K562 (cell line): Measurements from ENCODE around the gene CSNK1G2. TPM values are rescaled to one million over a fixed set of nuclear protein-coding genes. Genes with fewer than 3 reads are reported as not detected.

ENCODE experiments used
- BHLHE40 ChIP-seq: IDR thresholded peaks from 2 replicates; pipeline ENCODE4 v1.6.1; 2011; ENCODE audit warnings: low read length, improper control_type of control experiment
- CBFA2T2 ChIP-seq: fragments of 450-650 bp; conservative IDR thresholded peaks from 2 replicates; pipeline ENCODE4 v1.6.1; 2017; ENCODE audit warnings: mild to moderate bottlenecking
- IFI16 ChIP-seq: fragments of 250-450 bp; sonication (Bioruptor Pico); IDR thresholded peaks from 2 replicates; pipeline ENCODE4 v2.1.2; 2022; ENCODE audit warnings: mild to moderate bottlenecking, inconsistent platforms
- KLF13 ChIP-seq: fragments of 450-650 bp; IDR thresholded peaks from 2 replicates; pipeline ENCODE4 v1.6.1; 2016; ENCODE audit warnings: missing genetic modification characterization, low read depth, mild to moderate bottlenecking, missing compliant biosample characterization, moderate library complexity, borderline replicate concordance
- RFX1 ChIP-seq: fragments of 450-650 bp; IDR thresholded peaks from 2 replicates; pipeline ENCODE4 v1.6.1; 2016; ENCODE audit warnings: mild to moderate bottlenecking, moderate library complexity
- RFX7 ChIP-seq: fragments of 250-450 bp; sonication (Bioruptor Pico); IDR thresholded peaks from 2 replicates; pipeline ENCODE4 v1.5.1; 2021; ENCODE audit warnings: mild to moderate bottlenecking
- SETDB1 ChIP-seq: IDR thresholded peaks from one replicate; pipeline ENCODE4 v1.6.1; 2012; ENCODE audit warnings: low read length, control low read depth, inconsistent platforms
- TRIM24 ChIP-seq, 2 experiments: fragments of 450-650 bp; IDR thresholded peaks; 2 replicates each; pipeline ENCODE4 v1.6.1; 2016
- ZNF253 ChIP-seq: fragments of 250-450 bp; sonication (Bioruptor Pico); conservative IDR thresholded peaks from 2 replicates; pipeline ENCODE4 v1.6.1; 2021; ENCODE audit warnings: mild to moderate bottlenecking
- ZNF263 ChIP-seq: sonication (generic); formaldehyde crosslinking; IDR thresholded peaks from 2 replicates; pipeline ENCODE4 v1.8.0; 2022; ENCODE audit warnings: mild to moderate bottlenecking, missing genetic modification reagents, borderline replicate concordance
- ZNF282 ChIP-seq: sonication (generic); formaldehyde crosslinking; IDR thresholded peaks from 2 replicates; pipeline ENCODE4 v1.8.1; 2023; ENCODE audit warnings: missing genetic modification reagents
- ZNF644 ChIP-seq: fragments of 200-800 bp; sonication (Bioruptor generic); IDR thresholded peaks from 2 replicates; pipeline ENCODE4 v1.6.1; 2016; ENCODE audit warnings: low read depth, missing genetic modification characterization, missing compliant biosample characterization
- ZNF695 ChIP-seq: fragments of 450-650 bp; formaldehyde crosslinking; IDR thresholded peaks from 2 replicates; pipeline ENCODE4 v1.4.0; 2020; ENCODE audit warnings: mild to moderate bottlenecking, moderate library complexity
- ZSCAN29 ChIP-seq: fragments of 450-650 bp; IDR thresholded peaks from 2 replicates; pipeline ENCODE4 v1.6.1; 2017
- polyA plus RNA-seq, 8 experiments: library from polyadenylated mRNA; depleted of rRNA in 4 of 8; stranded (reverse) in 5 of 8; unstranded in 3 of 8; fragments of >200 nt; fragmentation: Nextera tagmentation in 2 of 8; fragmentation: Illumina TruSeq in 1 of 8; extraction: Ambion mirVana in 2 of 8; extraction: Trizol in 1 of 8; gene quantifications; 2 replicates each; pipeline versions ENCODE4 v1.2.1 to v1.2.3, GENCODE V29; 2011 to 2014; ENCODE audit warnings: inconsistent platforms in 1 of 8, missing spikeins in 1 of 8
- total RNA-seq, 7 experiments: library from RNA; depleted of rRNA in 6 of 7; stranded (reverse); fragments of >200 nt in 6 of 7; fragmentation: Illumina TruSeq in 2 of 7; extraction: Trizol in 2 of 7; gene quantifications; 2 replicates each; pipeline versions ENCODE4 v1.2.1 to v1.2.3, GENCODE V29; 2011 to 2021; ENCODE audit warnings: low replicate concordance in 1 of 7
- TF ChIP-seq, protein P1 (sequence below): sonication (generic); formaldehyde crosslinking; IDR thresholded peaks from 2 replicates; pipeline ENCODE4 v1.8.1; 2023; ENCODE audit warnings: mild to moderate bottlenecking, missing genetic modification reagents, moderate library complexity
- TF ChIP-seq, protein P2 (sequence below): sonication (generic); formaldehyde crosslinking; IDR thresholded peaks from 2 replicates; pipeline ENCODE4 v1.8.0; 2022; ENCODE audit warnings: mild to moderate bottlenecking, missing genetic modification reagents
- TF ChIP-seq, protein P3 (sequence below), 2 experiments: fragments of 250-450 bp in 1 of 2; fragments of 450-650 bp in 1 of 2; sonication (Bioruptor Pico) in 1 of 2; IDR thresholded peaks; 2 replicates each; pipeline versions ENCODE4 v1.6.1 to v1.8.0; 2016 to 2021; ENCODE audit warnings: mild to moderate bottlenecking in 2 of 2, moderate library complexity in 2 of 2, missing compliant biosample characterization in 1 of 2, missing genetic modification characterization in 1 of 2

CSNK1G2 gene
- total and polyA plus RNA-seq, 9 of the 15 experiments (the other 6 are each of a cell fraction or from before 2014, with no cell fraction given), result 0.48 to 119 (median 49.5) TPM

DNA sequence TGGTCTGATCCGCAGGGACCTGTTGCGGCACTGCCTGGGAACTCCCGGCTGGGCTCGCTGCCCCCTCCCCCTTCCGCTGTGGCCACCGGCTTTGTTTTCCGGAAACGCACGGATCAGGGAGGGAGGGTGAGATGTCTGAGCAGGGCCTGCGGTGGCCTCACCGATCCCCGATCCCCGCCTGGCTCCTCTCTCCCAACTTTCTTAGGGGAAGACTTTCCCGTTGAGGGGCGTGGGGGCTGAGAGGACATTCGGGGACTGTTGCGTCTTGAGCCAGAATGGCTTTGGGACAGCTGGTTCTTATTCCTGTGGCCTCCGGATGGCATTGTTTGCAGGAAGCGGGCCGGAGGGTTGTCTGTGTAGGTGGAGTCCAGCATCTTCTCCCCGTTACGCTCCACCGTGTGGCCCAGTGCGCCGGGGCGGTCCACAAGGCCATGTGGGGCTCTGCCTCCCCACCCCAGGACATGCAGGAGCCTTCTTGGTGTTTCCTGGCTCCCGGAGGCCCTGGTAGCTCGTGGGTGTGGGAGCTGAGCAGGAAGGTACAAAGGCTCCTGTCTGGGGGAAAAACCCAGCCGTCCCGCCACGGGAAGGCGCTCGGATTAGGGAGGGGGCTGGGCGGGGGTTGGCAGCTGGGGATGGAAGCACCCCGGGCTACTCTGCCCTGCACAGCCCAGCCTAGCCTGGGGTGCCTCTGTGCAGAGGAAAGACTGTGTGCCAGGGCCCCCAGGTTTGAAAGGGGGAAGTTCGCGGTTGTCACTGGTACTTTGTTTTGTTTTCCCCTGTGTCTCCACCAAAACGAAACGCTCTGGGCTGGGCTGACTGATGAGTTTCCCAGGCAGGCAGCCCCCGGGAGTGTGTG lies 1.3 kb downstream of the CSNK1G2 start (continued):
- no peak for TF ChIP-seq KLF13 (tag)
- 0 out of 2 replicates have a peak, but pooled peaks have one; percentile 17 for TF ChIP-seq ZSCAN29
- TF ChIP-seq, protein P1, sequence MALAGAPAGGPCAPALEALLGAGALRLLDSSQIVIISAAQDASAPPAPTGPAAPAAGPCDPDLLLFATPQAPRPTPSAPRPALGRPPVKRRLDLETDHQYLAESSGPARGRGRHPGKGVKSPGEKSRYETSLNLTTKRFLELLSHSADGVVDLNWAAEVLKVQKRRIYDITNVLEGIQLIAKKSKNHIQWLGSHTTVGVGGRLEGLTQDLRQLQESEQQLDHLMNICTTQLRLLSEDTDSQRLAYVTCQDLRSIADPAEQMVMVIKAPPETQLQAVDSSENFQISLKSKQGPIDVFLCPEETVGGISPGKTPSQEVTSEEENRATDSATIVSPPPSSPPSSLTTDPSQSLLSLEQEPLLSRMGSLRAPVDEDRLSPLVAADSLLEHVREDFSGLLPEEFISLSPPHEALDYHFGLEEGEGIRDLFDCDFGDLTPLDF, result no peak
- no peak for TF ChIP-seq RFX1
- no peak for TF ChIP-seq RFX7
- TF ChIP-seq, protein P2, sequence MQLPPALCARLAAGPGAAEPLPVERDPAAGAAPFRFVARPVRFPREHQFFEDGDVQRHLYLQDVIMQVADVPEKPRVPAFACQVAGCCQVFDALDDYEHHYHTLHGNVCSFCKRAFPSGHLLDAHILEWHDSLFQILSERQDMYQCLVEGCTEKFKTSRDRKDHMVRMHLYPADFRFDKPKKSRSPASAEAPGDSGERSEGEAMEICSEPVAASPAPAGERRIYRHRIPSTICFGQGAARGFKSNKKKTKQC (CRISPR knock-in tag), result no peak
- TF ChIP-seq ZNF695 (CRISPR knock-in tag), result no peak
- TF ChIP-seq, protein P3, sequence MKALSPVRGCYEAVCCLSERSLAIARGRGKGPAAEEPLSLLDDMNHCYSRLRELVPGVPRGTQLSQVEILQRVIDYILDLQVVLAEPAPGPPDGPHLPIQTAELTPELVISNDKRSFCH (CRISPR knock-in tag; IDR thresholded peaks at IDR 0.05), result no peak
- TF ChIP-seq, protein P3 (tag; IDR thresholded peaks at IDR 0.05), result no peak
- TF ChIP-seq ZNF263 (CRISPR knock-in tag), result 0 out of 2 replicates have a peak, but pooled peaks have one; percentile 44
- no peak for TF ChIP-seq CBFA2T2
- no peak for TF ChIP-seq IFI16 (CRISPR knock-in tag)
- TF ChIP-seq SETDB1, result no peak
- TF ChIP-seq ZNF282 (CRISPR knock-in tag), result no peak
- no peak for TF ChIP-seq ZNF253
- no peak for TF ChIP-seq BHLHE40
- TF ChIP-seq ZNF644, result no peak
- TF ChIP-seq TRIM24 (IDR thresholded peaks at IDR 0.05), result 0 out of 4 replicates have a peak, but pooled peaks of 1 of the 2 experiments have one; percentile 12
